ENCODE results near the gene ATXN3. TPM values are rescaled to one million over a fixed set of nuclear protein-coding genes. Genes with fewer than 3 reads are reported as not detected.

The ATXN3 gene
- total RNA-seq, 1 experiment from 2014 or later, result 27.6 TPM

- Histone ChIP-seq H3K36me3 (ENCODE audit: control insufficient read depth in 1 of 2, insufficient read depth in 2 of 2, low read length in 2 of 2) (no peaks in the 10 kb centered on the region), H4K20me1 (ENCODE audit: insufficient read depth) (no peaks in the 10 kb centered on the region), H3K4me3 (replicated peaks in 1 of 2; ENCODE audit: low read depth in 1 of 2, low read length in 2 of 2) (no peak overlapping the region), H3K9ac (ENCODE audit: low read length) (no peak overlapping the region), H3K27me3 (ENCODE audit: insufficient read depth, low read length) (no peaks in the 10 kb centered on the region), H3K4me1 (ENCODE audit: control insufficient read depth in 1 of 2, insufficient read depth in 2 of 2, low read length in 2 of 2) (no peaks in the 10 kb centered on the region), H3K27ac (ENCODE audit: low read depth, low read length) (no peak overlapping the region), H3K4me2 (ENCODE audit: low read length) (no peak overlapping the region), H3K79me2 (ENCODE audit: insufficient read depth, low read length) (no peaks in the 10 kb centered on the region), H2AFZ (ENCODE audit: low read depth, low read length, poor library complexity, severe bottlenecking) (no peak overlapping the region), H3K9me2 (ENCODE audit: insufficient read depth) (no peaks in the 10 kb centered on the region), H3K9me3 (ENCODE audit: control insufficient read depth in 1 of 2, insufficient read depth in 1 of 2, low read depth in 1 of 2, low read length in 2 of 2) (no peaks in the 10 kb centered on the region)
- no peak for ATAC-seq
- ChIA-PET POLR2A (no interaction called here), RAD21 (ENCODE audit: low non-redundant PET in 1 of 2, low total read pairs in 2 of 2, uncharacterized antibody in 2 of 2, unreplicated experiment in 2 of 2) (no interaction called here), CTCF (no interaction called here)
- BruUV-seq (replicated peaks), result no TSS peak
- no peak for DNase-seq (ENCODE audit: low read depth, low spot score)
- intact Hi-C loops (cut with micrococcal nuclease), result no loop called here
- TF ChIP-seq CTCF (IDR thresholded peaks at IDR 0.05 in 2 of 3, conservative IDR thresholded peaks at IDR 0.05 in 1 of 3; ENCODE audit: borderline replicate concordance in 1 of 3, insufficient read depth in 1 of 3, low read depth in 2 of 3, low read length in 2 of 3), result no peak
- no peak for TF ChIP-seq ZFX (IDR thresholded peaks at IDR 0.05)
- TF ChIP-seq JUND (IDR thresholded peaks at IDR 0.05), result no peak
- no peak for TF ChIP-seq EZH2phosphoT487 (IDR thresholded peaks at IDR 0.05; ENCODE audit: borderline replicate concordance)
- TF ChIP-seq ELF1 (IDR thresholded peaks at IDR 0.05; ENCODE audit: borderline replicate concordance, low read depth), result no peak
- no peak for TF ChIP-seq CEBPB (IDR thresholded peaks at IDR 0.05; ENCODE audit: low read depth)
- TF ChIP-seq CBX3 (IDR thresholded peaks at IDR 0.05; ENCODE audit: low read depth), result no peak
- TF ChIP-seq MAX (IDR thresholded peaks at IDR 0.05), result no peak
- TF ChIP-seq POLR2A (IDR thresholded peaks at IDR 0.05; ENCODE audit: borderline replicate concordance, extremely low read depth, insufficient read depth, insufficient read length), result no peak
- no peak for TF ChIP-seq SP1 (IDR thresholded peaks at IDR 0.05; ENCODE audit: low read depth)
- no peak for TF ChIP-seq ZBTB33 (IDR thresholded peaks at IDR 0.05; ENCODE audit: extremely low read depth, insufficient replicate concordance, low read length)
- TF ChIP-seq EGR1 (IDR thresholded peaks at IDR 0.05; ENCODE audit: low read depth), result no peak
Observed at GRCh38 chr14:92058006-92058917, 48.1 kb downstream of the ATXN3 start.
